Thyroid gland (tissue), 4 donors: ENCODE results near the gene ME3. TPM values are rescaled to one million over a fixed set of nuclear protein-coding genes. Genes with fewer than 3 reads are reported as not detected.
"Not testable (repeated sequence)": the region's sequence is repeated elsewhere in the genome, so short reads cannot be mapped to it uniquely, and the experiment has no call there.

Source experiments
- DNase-seq, 2 donors: peaks; one replicate each; pipeline ENCODE4 v3.0.0-alpha.2; 2019
- H3K27ac ChIP-seq, 3 donors: fragments of 200-600 bp; sonication (generic); 1 replicate in 2 of 3; 2 replicates in 1 of 3; pipeline ENCODE4 v1.5.1; 2016 to 2019; ENCODE audit warnings: mild to moderate bottlenecking in 1 of 3, moderate library complexity in 1 of 3
- H3K27me3 ChIP-seq: fragments of 200-600 bp; sonication (generic); one replicate; pipeline ENCODE4 v1.5.1; 2019
- H3K36me3 ChIP-seq, 2 donors: fragments of 200-600 bp; sonication (generic); one replicate each; pipeline ENCODE4 v1.5.1; 2016 to 2019
- H3K4me1 ChIP-seq, 2 donors: fragments of 200-600 bp; sonication (generic); one replicate each; pipeline ENCODE4 v1.5.1; 2017 to 2019
- H3K4me3 ChIP-seq, 3 donors: fragments of 200-600 bp; sonication (generic); replicated peaks in 1 of 3; 1 replicate in 2 of 3; 2 replicates in 1 of 3; pipeline ENCODE4 v1.5.1; 2016; ENCODE audit warnings: mild to moderate bottlenecking in 1 of 3
- H3K9me3 ChIP-seq: fragments of 200-600 bp; sonication (generic); one replicate; pipeline ENCODE4 v1.5.1; 2017
- CTCF ChIP-seq, 6 experiments: fragments of 200-600 bp in 3 of 6; fragments of 450-650 bp in 3 of 6; sonication (generic) in 3 of 6; IDR thresholded peaks; one replicate each; pipeline ENCODE4 v1.5.1; 2016 to 2019; ENCODE audit warnings: antibody characterized with exemption in 6 of 6, mild to moderate bottlenecking in 2 of 6, inconsistent platforms in 1 of 6, moderate library complexity in 1 of 6
- POLR2A ChIP-seq, 2 donors: fragments of 450-650 bp; IDR thresholded peaks; one replicate each; pipeline ENCODE4 v1.6.1; 2017; ENCODE audit warnings: antibody characterized with exemption in 2 of 2, mild to moderate bottlenecking in 2 of 2, moderate library complexity in 1 of 2
- WGBS, 2 donors: methylation state at CpG; one replicate each; pipeline ENCODE4 v1.1.5; 2017; 5-methylcytosine and 5-hydroxymethylcytosine counted together
- intact Hi-C: fragments of 100-400 bp; cut with DNase I; formaldehyde crosslinking; loops from one replicate; pipeline ENCODE4 v1.15.1; 2023
- total RNA-seq, 4 donors: library from RNA; depleted of rRNA; stranded (reverse); fragments of >200 nt; gene quantifications; one replicate each; pipeline ENCODE4 v1.2.3, GENCODE V29; 2016

The ME3 gene
- total RNA-seq, 4 donors from 2014 or later = 29.1 to 53.5 (median 37.1) TPM

- 95 to 100% methylated on average over 1 of the region's 1 CpG for WGBS, 2 donors
- no peak for DNase-seq
- Histone ChIP-seq H3K4me1 (peaks cover 14 to 26% of the 10 kb centered on the region in 2 donors), H3K27me3 (no peaks in the 10 kb centered on the region), H3K4me3 (no peak overlapping the region), H3K9me3 (no peaks in the 10 kb centered on the region), H3K36me3 (no peaks in the 10 kb centered on the region), H3K27ac (no peak overlapping the region)
- TF ChIP-seq CTCF (IDR thresholded peaks at IDR 0.05) (no peak), POLR2A (IDR thresholded peaks at IDR 0.05) (no peak)
- intact Hi-C loops = no loop called here
Observed at GRCh38 chr11:86438685-86439084, 233.7 kb downstream of the ME3 start.

GRCh38 chr11:86435711-86436110 is 236.7 kb downstream of the ME3 start:
- TF ChIP-seq CTCF (IDR thresholded peaks at IDR 0.05) = no peak
- no peak for TF ChIP-seq POLR2A (IDR thresholded peaks at IDR 0.05)
- Histone ChIP-seq H3K4me1 (peaks cover 10 to 11% of the 10 kb centered on the region in 2 donors), H3K27ac (no peak overlapping the region), H3K9me3 (no peaks in the 10 kb centered on the region), H3K36me3 (no peaks in the 10 kb centered on the region), H3K27me3 (no peaks in the 10 kb centered on the region), H3K4me3 (no peak overlapping the region)
- WGBS, 2 donors = 90 to 91% methylated on average over 2 of the region's 2 CpGs
- intact Hi-C loops = no loop called here
- DNase-seq = no peak

DNA sequence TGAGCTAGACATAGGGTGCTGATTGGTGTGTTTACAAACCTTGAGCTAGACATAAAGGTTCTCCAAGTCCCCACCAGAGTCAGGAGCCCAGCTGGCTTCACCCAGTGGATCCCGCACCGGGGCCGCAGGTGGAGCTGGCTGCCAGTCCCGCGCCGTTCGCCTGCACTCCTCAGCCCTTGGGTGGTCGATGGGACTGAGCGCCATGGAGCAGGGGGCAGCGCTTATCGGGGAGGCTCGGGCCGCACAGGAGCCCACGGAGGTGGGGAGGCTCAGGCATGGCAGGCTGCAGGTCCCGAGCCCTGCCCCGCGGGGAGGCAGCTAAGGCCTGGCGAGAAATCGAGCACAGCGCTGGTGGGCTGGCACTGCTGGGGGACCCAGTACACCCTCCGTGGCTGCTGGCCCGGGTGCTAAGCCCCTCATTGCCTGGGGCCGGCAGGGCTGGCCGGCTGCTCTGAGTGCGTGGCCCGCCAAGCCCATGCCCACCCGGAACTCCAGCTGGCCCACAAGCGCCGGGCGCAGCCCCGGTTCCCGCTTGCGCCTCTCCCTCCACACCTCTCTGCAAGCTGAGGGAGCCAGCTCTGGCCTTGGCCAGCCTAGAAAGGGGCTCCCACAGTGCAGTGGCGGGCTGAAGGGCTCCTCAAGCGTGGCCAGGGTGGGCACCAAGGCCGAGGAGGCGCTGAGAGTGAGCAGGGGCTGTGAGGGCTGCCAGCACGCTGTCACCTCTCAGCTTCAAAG is 238.9 kb downstream of the ME3 start:
- DNase-seq, H3K4me3 ChIP-seq, H3K27me3 ChIP-seq, intact Hi-C loops, H3K4me1 ChIP-seq, H3K36me3 ChIP-seq, H3K9me3 ChIP-seq, H3K27ac ChIP-seq: not testable (repeated sequence)
- WGBS, 2 donors = 98% methylated on average over 24 to 30 of the region's 38 CpGs

DNA sequence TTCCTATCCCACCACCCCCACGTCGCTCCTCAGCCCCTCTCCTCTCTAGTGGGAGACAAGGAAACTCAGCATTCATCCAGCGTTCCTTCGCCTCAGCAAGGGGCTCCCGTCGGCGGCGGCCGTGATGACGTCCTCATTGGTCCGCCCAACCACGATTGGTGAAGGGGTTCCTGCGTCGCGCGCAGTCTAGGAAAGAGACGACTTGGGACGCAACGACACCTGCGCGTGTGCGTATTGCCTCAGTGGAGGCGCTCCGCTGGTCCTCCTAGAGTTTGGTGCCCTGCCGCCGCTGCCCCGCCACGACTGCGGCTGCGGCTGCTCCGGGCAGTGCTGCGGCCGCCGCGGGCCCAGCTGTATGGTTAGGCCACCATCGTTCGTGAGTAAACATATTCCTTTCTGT is 241.2 kb downstream of the ME3 start:
- WGBS, 2 donors = 81 to 92% methylated on average over 36 to 37 of the region's 37 CpGs

GRCh38 chr11:86427441-86427840 is 245.0 kb downstream of the ME3 start:
- Histone ChIP-seq H3K27me3 (no peaks in the 10 kb centered on the region), H3K27ac (no peak overlapping the region), H3K4me1 (no peaks in the 10 kb centered on the region), H3K36me3 (no peaks in the 10 kb centered on the region), H3K4me3 (no peak overlapping the region), H3K9me3 (no peaks in the 10 kb centered on the region)
- intact Hi-C loops = no loop called here
- no peak for TF ChIP-seq POLR2A (IDR thresholded peaks at IDR 0.05)
- DNase-seq = no peak

More for the DNA sequence above, 241.2 kb downstream of the ME3 start:
- intact Hi-C loops = no loop called here
- Histone ChIP-seq H3K4me1 (no peaks in the 10 kb centered on the region), H3K9me3 (no peaks in the 10 kb centered on the region), H3K36me3 (no peaks in the 10 kb centered on the region), H3K27ac (no peak overlapping the region), H3K27me3 (no peaks in the 10 kb centered on the region), H3K4me3 (no peak overlapping the region)
- TF ChIP-seq POLR2A (IDR thresholded peaks at IDR 0.05) (no peak), CTCF (IDR thresholded peaks at IDR 0.05) (no peak)
- no peak for DNase-seq

DNA sequence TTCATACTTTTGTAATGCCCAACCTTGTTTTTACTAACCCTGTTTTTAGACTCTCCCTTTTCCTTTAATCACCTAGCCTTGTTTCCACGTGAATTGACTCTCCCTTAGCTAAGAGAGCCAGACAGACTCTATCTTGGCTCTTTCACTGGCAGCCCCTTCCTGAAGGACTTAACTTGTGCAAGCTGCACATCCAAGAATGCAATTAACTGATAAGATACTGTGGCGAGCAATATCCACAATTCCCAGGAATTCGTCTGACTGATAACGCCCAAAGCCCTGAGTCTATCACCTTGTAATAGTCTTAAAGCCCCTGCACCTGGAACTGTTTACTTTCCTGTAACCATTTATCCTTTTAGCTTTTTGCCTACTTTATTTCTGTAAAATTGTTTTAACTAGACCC is 248.9 kb downstream of the ME3 start:
- H3K4me1 ChIP-seq, H3K27me3 ChIP-seq, H3K9me3 ChIP-seq, intact Hi-C loops, DNase-seq, H3K36me3 ChIP-seq, H3K4me3 ChIP-seq, H3K27ac ChIP-seq: not testable (repeated sequence)
- 48 to 67% methylated on average over 4 of the region's 4 CpGs for WGBS, 2 donors
